Activated CD8-positive, alpha-beta memory T cell treated with anti-CD3 and anti-CD28 coated beads, Interleukin-2, amount 10 ng/mL, durations not matched to agents 7 days and 5 days (primary cell): ENCODE measurements around the gene KLHL9. TPM values are rescaled to one million over a fixed set of nuclear protein-coding genes. Genes with fewer than 3 reads are reported as not detected.

ENCODE experiments used
- ATAC-seq: fragments of 150-1000 bp; cut with Tn5 transposase; one replicate; pipeline ENCODE4 v1.10.0; 2021; ENCODE audit warnings: moderate library complexity
- CTCF ChIA-PET: fragments of 350-600 bp; sonication (Branson Sonifier 250); formaldehyde crosslinking; loops from one replicate; lab custom pipeline; 2021; ENCODE audit warnings: antibody characterized with exemption; lab: Charles Lee
- DNase-seq: peaks from one replicate; pipeline ENCODE4 v3.0.0-alpha.2; 2020
- H3K27ac Mint-ChIP-seq: one replicate; pipeline ENCODE4 v1.8.0; 2021; ENCODE audit warnings: mild to moderate bottlenecking, mixed read lengths
- H3K27me3 Mint-ChIP-seq: one replicate; pipeline ENCODE4 v1.8.0; 2021; ENCODE audit warnings: mixed read lengths
- H3K36me3 Mint-ChIP-seq: one replicate; pipeline ENCODE4 v1.8.0; 2021; ENCODE audit warnings: mild to moderate bottlenecking, mixed read lengths
- H3K4me1 Mint-ChIP-seq: one replicate; pipeline ENCODE4 v1.8.0; 2021; ENCODE audit warnings: mixed read lengths
- H3K4me3 Mint-ChIP-seq: one replicate; pipeline ENCODE4 v1.8.0; 2021; ENCODE audit warnings: mild to moderate bottlenecking, moderate library complexity, mixed read lengths
- H3K9me3 Mint-ChIP-seq: one replicate; pipeline ENCODE4 v1.8.0; 2022; ENCODE audit warnings: low read depth, mixed read lengths
- total RNA-seq, 2 experiments: library from RNA; stranded (reverse); gene quantifications; one replicate each; pipeline ENCODE4 v1.2.3, GENCODE V29; 2021

KLHL9 gene
- total RNA-seq, 2 experiments from 2014 or later, result 15.4 to 21.2 TPM

- no peak for ATAC-seq
- Mint-ChIP-seq H3K4me1 (no peaks in the 10 kb centered on the region), H3K36me3 (no peaks in the 10 kb centered on the region), H3K9me3 (no peaks in the 10 kb centered on the region), H3K4me3 (no peak overlapping the region), H3K27ac (no peak overlapping the region), H3K27me3 (peaks cover 35% of the 10 kb centered on the region)
- CTCF ChIA-PET, result no interaction called here
- no peak for DNase-seq
These were observed 23.3 kb downstream of the KLHL9 start for GRCh38 chr9:21311889-21312288.

- Mint-ChIP-seq H3K4me1 (no peaks in the 10 kb centered on the region), H3K27ac (no peak within 1 kb of the TSS), H3K27me3 (peaks cover 57% of the 10 kb centered on the region), H3K36me3 (no peaks in the 10 kb centered on the region), H3K9me3 (no peaks in the 10 kb centered on the region), H3K4me3 (no peak within 1 kb of the TSS)
- CTCF ChIA-PET, result no interaction called here
- ATAC-seq (no peak), DNase-seq (no peak)
These were observed 30.0 kb downstream of the KLHL9 start, which contains the start of gene IFNA5 for GRCh38 chr9:21305213-21305612. TSS of gene IFNA5 (minus strand) at chr9:21305313. CDS start at chr9:21305256, 57 bp downstream.

- Mint-ChIP-seq H3K36me3 (no peaks in the 10 kb centered on the region), H3K27me3 (peaks cover 47% of the 10 kb centered on the region), H3K4me1 (peaks cover 11% of the 10 kb centered on the region), H3K4me3 (no peak overlapping the region), H3K27ac (no peak overlapping the region), H3K9me3 (no peaks in the 10 kb centered on the region)
- no peak for DNase-seq
- CTCF ChIA-PET, result interaction anchor here (1.3 kb wide), 1 partner anchor 9 kb away, joined by 3 read pairs; no protein-coding TSS in a partner anchor
- ATAC-seq, result no peak
These were observed 39.2 kb downstream of the KLHL9 start for GRCh38 chr9:21295992-21296391.

GRCh38 chr9:21294904-21295538 lies 40.2 kb downstream of the KLHL9 start:
- peaks cover 39% of the 10 kb centered on the region for H3K27me3 Mint-ChIP-seq
- no peaks in the 10 kb centered on the region for H3K36me3 Mint-ChIP-seq
- no peak for ATAC-seq
- CTCF ChIA-PET, result interaction anchor here (1.3 kb wide), 1 partner anchor 8 kb away, joined by 3 read pairs; no protein-coding TSS in a partner anchor
- H3K4me1 Mint-ChIP-seq, result peaks cover 11% of the 10 kb centered on the region
- no peaks in the 10 kb centered on the region for H3K9me3 Mint-ChIP-seq
- no peak for DNase-seq
- H3K27ac Mint-ChIP-seq, result no peak overlapping the region
- no peak overlapping the region for H3K4me3 Mint-ChIP-seq

GRCh38 chr9:21294364-21294774 lies 40.8 kb downstream of the KLHL9 start:
- Mint-ChIP-seq H3K4me1 (peaks cover 11% of the 10 kb centered on the region), H3K27ac (no peak overlapping the region), H3K36me3 (no peaks in the 10 kb centered on the region), H3K9me3 (no peaks in the 10 kb centered on the region), H3K27me3 (peaks cover 37% of the 10 kb centered on the region), H3K4me3 (no peak overlapping the region)
- DNase-seq (no peak), ATAC-seq (no peak)
- CTCF ChIA-PET, result no interaction called here

- CTCF ChIA-PET, result no interaction called here
- ATAC-seq (no peak), DNase-seq (no peak)
- Mint-ChIP-seq H3K27me3 (peaks cover 28% of the 10 kb centered on the region), H3K4me3 (no peak overlapping the region), H3K4me1 (peaks cover 5% of the 10 kb centered on the region), H3K9me3 (no peaks in the 10 kb centered on the region), H3K27ac (no peak overlapping the region), H3K36me3 (no peaks in the 10 kb centered on the region)
These were observed 45.4 kb downstream of the KLHL9 start for GRCh38 chr9:21289848-21290247.

GRCh38 chr9:21287280-21287679 lies 47.9 kb downstream of the KLHL9 start:
- Mint-ChIP-seq H3K9me3 (no peaks in the 10 kb centered on the region), H3K4me1 (no peaks in the 10 kb centered on the region), H3K27ac (no peak overlapping the region), H3K36me3 (no peaks in the 10 kb centered on the region), H3K4me3 (no peak overlapping the region), H3K27me3 (peaks cover 16% of the 10 kb centered on the region)
- ATAC-seq (no peak), DNase-seq (no peak)
- CTCF ChIA-PET, result interaction anchor here (1.1 kb wide), 1 partner anchor 8 kb away, joined by 3 read pairs; no protein-coding TSS in a partner anchor

- CTCF ChIA-PET, result interaction anchor here (1.1 kb wide), 1 partner anchor 9 kb away, joined by 3 read pairs; no protein-coding TSS in a partner anchor
These were observed 48.5 kb downstream of the KLHL9 start for GRCh38 chr9:21286659-21287058.

GRCh38 chr9:21286099-21286498 lies 49.1 kb downstream of the KLHL9 start:
- H3K9me3 Mint-ChIP-seq, result no peaks in the 10 kb centered on the region
- H3K36me3 Mint-ChIP-seq, result no peaks in the 10 kb centered on the region
- no peak overlapping the region for H3K4me3 Mint-ChIP-seq
- peaks cover 23% of the 10 kb centered on the region for H3K27me3 Mint-ChIP-seq
- no peaks in the 10 kb centered on the region for H3K4me1 Mint-ChIP-seq
- H3K27ac Mint-ChIP-seq, result no peak overlapping the region
- DNase-seq (no peak), ATAC-seq (no peak)
- CTCF ChIA-PET, result interaction anchor here (0.7 kb wide), 1 partner anchor 83 kb away, joined by 3 read pairs; no protein-coding TSS in a partner anchor

More at GRCh38 chr9:21286659-21287058, 48.5 kb downstream of the KLHL9 start:
- peaks cover 18% of the 10 kb centered on the region for H3K27me3 Mint-ChIP-seq
- no peaks in the 10 kb centered on the region for H3K4me1 Mint-ChIP-seq
- H3K36me3 Mint-ChIP-seq, result no peaks in the 10 kb centered on the region
- no peaks in the 10 kb centered on the region for H3K9me3 Mint-ChIP-seq
- ATAC-seq, result no peak
- H3K27ac Mint-ChIP-seq, result no peak overlapping the region
- H3K4me3 Mint-ChIP-seq, result no peak overlapping the region
- DNase-seq, result no peak

- Mint-ChIP-seq H3K27me3 (peaks cover 33% of the 10 kb centered on the region), H3K4me3 (no peak overlapping the region), H3K36me3 (no peaks in the 10 kb centered on the region), H3K4me1 (no peaks in the 10 kb centered on the region), H3K27ac (no peak overlapping the region), H3K9me3 (no peaks in the 10 kb centered on the region)
- no peak for DNase-seq
- CTCF ChIA-PET, result interaction anchor here (0.8 kb wide), 1 partner anchor 135 kb away, joined by 3 read pairs; no protein-coding TSS in a partner anchor
- ATAC-seq, result no peak
These were observed 53.9 kb downstream of the KLHL9 start for GRCh38 chr9:21281275-21281674.

Other genes with a start within 250 kb of the KLHL9 start
- under 1 TPM in 1 of 2 experiments, not detected in 1; 0.23 TPM for gene IFNW1, start 193.6 kb downstream of the KLHL9 start, total RNA-seq
- gene IFNA21, start 168.7 kb downstream of the KLHL9 start, total RNA-seq, result not detected
- not detected for gene IFNA4, start 147.8 kb downstream of the KLHL9 start, total RNA-seq
- gene IFNA7, start 133.2 kb downstream of the KLHL9 start, total RNA-seq, result not detected
- not detected for gene IFNA10, start 128.3 kb downstream of the KLHL9 start, total RNA-seq
- not detected for gene IFNA16, start 118.1 kb downstream of the KLHL9 start, total RNA-seq
- gene IFNA17, start 107.2 kb downstream of the KLHL9 start, total RNA-seq, result not detected
- gene IFNA14, start 95.4 kb downstream of the KLHL9 start, total RNA-seq, result not detected
- gene IFNA5, start 30.1 kb downstream of the KLHL9 start, total RNA-seq, result not detected
- not detected for gene IFNA6, start 15.5 kb upstream of the KLHL9 start, total RNA-seq
- gene IFNA13, start 32.7 kb upstream of the KLHL9 start, total RNA-seq, result not detected
- gene IFNA2, start 50.0 kb upstream of the KLHL9 start, total RNA-seq, result not detected
- gene IFNA8, start 73.7 kb upstream of the KLHL9 start, total RNA-seq, result not detected
- not detected for gene IFNA1, start 105.0 kb upstream of the KLHL9 start, total RNA-seq
- not detected for gene IFNE, start 146.9 kb upstream of the KLHL9 start, total RNA-seq